Dermis blood vessel endothelial cell (primary cell): ENCODE data around the gene ARID5B. TPM values are rescaled to one million over a fixed set of nuclear protein-coding genes. Genes with fewer than 3 reads are reported as not detected.
A peak's percentile ranks its signal among the peaks of the same experiment; 100 is the strongest.

Experiments
- DNase-seq: peaks from one replicate; pipeline ENCODE4 v3.0.0; 2010
- total RNA-seq: library from RNA; depleted of rRNA; stranded (reverse); fragments of >200 nt; gene quantifications from 2 replicates; pipeline ENCODE4 v1.2.3, GENCODE V29; 2014

ARID5B gene
- total RNA-seq, 1 donor from 2014 or later = 14.0 TPM

- DNase-seq = no peak
Measured at GRCh38 chr10:62109587-62110293, 208.2 kb downstream of the ARID5B start.

DNA sequence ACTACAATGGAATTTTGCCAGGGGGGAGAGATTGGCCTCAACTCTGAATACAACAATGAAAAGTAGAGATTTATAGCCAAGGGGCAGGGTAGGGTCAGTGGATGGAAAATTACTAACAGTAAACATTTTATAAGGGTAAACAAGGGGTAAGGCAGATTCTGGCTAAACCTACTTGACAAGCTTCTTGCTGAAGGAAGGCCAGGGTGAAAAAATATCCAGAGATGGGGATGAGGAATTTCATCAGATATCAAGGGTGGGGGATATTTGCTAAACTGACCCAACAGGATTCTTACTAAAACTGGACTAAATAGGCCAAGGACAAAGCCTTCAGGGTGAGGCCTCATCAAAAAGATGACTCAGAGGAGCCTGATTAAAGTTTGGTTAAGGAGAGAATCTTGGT is 210.8 kb downstream of the ARID5B start:
- DNase-seq = no peak

DNA sequence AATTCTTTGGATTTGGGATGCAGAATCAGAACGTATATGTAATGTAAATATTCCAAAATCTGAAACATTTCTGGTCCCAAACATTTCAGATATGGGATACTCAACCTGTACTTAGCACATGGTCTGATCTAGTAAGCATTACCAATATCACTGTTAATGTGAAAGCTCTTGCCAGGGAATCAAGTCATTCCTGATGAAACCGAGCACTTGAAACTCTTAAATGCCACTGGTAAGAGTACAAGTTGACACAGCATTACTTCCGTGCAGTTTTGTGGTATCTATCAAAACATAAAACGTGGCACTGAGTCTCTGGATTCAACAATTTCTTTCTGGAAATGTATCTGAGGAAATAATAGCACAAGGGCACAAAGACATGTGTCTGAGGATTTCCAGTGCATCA is 211.5 kb downstream of the ARID5B start:
- no peak for DNase-seq

DNA sequence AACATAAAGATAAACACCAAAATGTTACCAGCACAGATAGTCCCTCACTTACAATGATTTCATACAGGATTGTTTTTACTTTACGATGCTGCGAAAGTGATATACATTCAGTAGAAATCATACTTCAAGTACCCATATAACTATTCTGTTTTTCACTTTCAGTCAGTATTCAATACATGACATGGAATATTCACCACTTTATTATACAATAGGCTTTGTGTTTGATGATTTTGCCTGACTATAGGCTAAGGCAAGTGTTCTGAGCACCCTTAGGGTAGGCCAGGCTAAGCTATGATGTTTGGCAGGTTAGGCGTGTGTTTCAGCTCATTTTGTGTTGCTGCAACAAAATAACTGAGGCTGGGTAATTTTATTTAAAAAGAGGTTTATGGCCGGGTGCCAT is 212.2 kb downstream of the ARID5B start:
- DNase-seq = no peak

- no peak for DNase-seq
Measured at GRCh38 chr10:62115321-62115720, 213.8 kb downstream of the ARID5B start.

- no peak for DNase-seq
Measured at GRCh38 chr10:62115842-62116241, 214.3 kb downstream of the ARID5B start.

- no peak for DNase-seq
Measured at GRCh38 chr10:62116896-62117295, 215.4 kb downstream of the ARID5B start.

- peak; percentile 65 for DNase-seq
Measured at GRCh38 chr10:62121187-62121530, 219.7 kb downstream of the ARID5B start.

DNA sequence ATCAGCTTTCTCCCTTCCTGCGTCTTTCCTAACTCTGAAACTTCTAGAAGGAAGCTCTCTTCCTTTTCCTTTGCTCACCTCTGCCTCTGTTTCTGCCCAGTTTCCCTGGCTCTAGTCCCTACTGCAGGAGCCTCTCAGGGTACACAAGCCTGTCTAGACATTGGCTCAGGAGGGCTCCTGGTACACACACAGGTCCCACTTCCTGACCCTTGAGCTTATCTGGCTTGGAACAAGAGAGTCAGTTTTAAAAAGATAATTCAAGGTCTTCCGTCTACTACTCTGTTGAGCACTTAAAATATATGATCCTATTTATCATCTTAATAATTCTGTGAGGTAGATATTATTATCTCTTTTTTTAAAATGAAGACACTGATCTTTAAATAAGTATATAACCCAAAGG is 226.5 kb downstream of the ARID5B start:
- DNase-seq = no peak

DNA sequence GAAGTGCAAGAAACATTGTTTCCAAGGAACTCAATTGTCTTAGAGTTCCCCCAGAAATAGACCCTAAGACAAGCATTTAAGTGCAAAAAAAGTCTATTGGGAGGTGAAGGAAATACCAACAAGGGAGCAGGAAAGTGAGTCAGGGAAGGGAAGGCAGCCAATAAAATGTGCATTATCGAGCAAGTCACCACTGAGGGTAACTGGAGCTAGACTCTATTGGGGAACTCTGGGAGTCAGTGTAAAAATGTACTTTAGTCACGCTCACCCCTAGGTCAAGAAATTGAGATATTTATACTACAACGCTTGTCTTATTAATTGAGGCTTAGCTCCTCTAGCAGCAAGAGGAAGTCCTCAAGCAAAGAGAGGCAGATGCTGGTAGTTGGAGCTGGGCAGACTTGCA is 229.4 kb downstream of the ARID5B start:
- DNase-seq = peak; percentile 99

DNA sequence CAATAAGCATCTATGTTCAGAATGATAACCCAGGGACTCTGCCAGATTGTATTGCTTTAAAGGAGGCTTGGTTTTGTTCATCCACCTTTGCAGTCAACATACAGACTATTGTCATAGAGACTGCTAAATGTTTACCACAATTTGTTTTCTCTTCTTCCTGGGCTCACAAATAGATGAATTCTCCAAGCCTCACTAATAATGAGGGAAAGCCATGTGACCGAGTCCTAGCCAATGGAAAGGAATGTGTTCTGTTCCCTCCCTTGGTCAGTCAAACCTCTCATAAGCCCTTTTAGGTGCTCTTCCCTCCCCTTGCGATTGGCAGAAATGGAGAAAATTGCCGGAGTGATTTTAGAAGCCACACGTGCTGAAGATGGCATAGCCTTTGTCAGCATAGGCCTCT is 230.2 kb downstream of the ARID5B start:
- DNase-seq = peak; percentile 30

GRCh38 chr10:62133618-62134017 is 232.1 kb downstream of the ARID5B start:
- DNase-seq = no peak

- DNase-seq = no peak
Measured at GRCh38 chr10:62136931-62137330, 235.4 kb downstream of the ARID5B start.

Other genes starting within 250 kb of the ARID5B start
- gene CABCOCO1, start 238.8 kb upstream of the ARID5B start, total RNA-seq = not detected in 2 replicates